H1 (cell line): ENCODE data around the gene CTNND2. TPM values are rescaled to one million over a fixed set of nuclear protein-coding genes. Genes with fewer than 3 reads are reported as not detected.

Experiments
- CTCF ChIA-PET: fragments of 300-600 bp; sonication (Branson Sonifier 250); formaldehyde crosslinking; loops from one replicate; lab custom pipeline; 2021; ENCODE audit not compliant: partially characterized antibody; lab: Charles Lee
- POLR2A ChIA-PET: fragments of 300-600 bp; sonication (Branson Sonifier 250); formaldehyde crosslinking; loops from one replicate; lab custom pipeline; 2021; ENCODE audit warnings: inconsistent platforms; ENCODE audit not compliant: partially characterized antibody; lab: Charles Lee
- DNase-seq, 2 experiments: peaks; one replicate each; pipeline versions ENCODE4 v3.0.0 to v3.0.0-alpha.2; 2010 to 2022; ENCODE audit warnings: low spot score in 2 of 2, low read depth in 1 of 2, mixed read lengths in 1 of 2
- FAIRE-seq: peaks from 2 replicates; lab custom pipeline; 2011; peaks lifted over from hg19 to GRCh38; lab: Jason Lieb, UNC
- H2AFZ ChIP-seq: 2 replicates; pipeline ENCODE4 v1.8.1; 2012; ENCODE audit warnings: low read length, inconsistent platforms
- H2AK5ac ChIP-seq: 2 replicates; pipeline ENCODE4 v1.6.1; 2013; ENCODE audit warnings: low read depth, low read length
- H2BK120ac ChIP-seq: replicated peaks from 2 replicates; pipeline ENCODE3; 2013; ENCODE audit warnings: low read depth, low read length, inconsistent platforms
- H2BK12ac ChIP-seq: 2 replicates; pipeline ENCODE4 v1.6.1; 2013; ENCODE audit warnings: low read depth, low read length
- H2BK15ac ChIP-seq: 2 replicates; pipeline ENCODE4 v1.6.1; 2013; ENCODE audit warnings: low read length
- H2BK20ac ChIP-seq: 2 replicates; pipeline ENCODE4 v1.6.1; 2013; ENCODE audit warnings: low read length
- H2BK5ac ChIP-seq: 2 replicates; pipeline ENCODE4 v1.6.1; 2013; ENCODE audit warnings: low read depth, low read length
- H3K14ac ChIP-seq: 2 replicates; pipeline ENCODE4 v1.6.1; 2013; ENCODE audit warnings: inconsistent platforms; ENCODE audit not compliant: insufficient read length
- H3K18ac ChIP-seq: 2 replicates; pipeline ENCODE4 v1.6.1; 2013; ENCODE audit warnings: low read length; ENCODE audit errors: extremely low read depth
- H3K23ac ChIP-seq: 2 replicates; pipeline ENCODE4 v1.6.1; 2013; ENCODE audit warnings: inconsistent platforms; ENCODE audit not compliant: insufficient read length
- H3K23me2 ChIP-seq: 2 replicates; pipeline ENCODE4 v1.6.1; 2013; ENCODE audit warnings: low read depth, low read length
- H3K27ac ChIP-seq: 2 replicates; pipeline ENCODE4 v1.6.1; 2011; ENCODE audit warnings: low read depth, low read length, inconsistent platforms
- H3K27me3 ChIP-seq, 4 experiments: replicated peaks in 1 of 4; 1 replicate in 1 of 4; 2 replicates in 3 of 4; pipeline versions ENCODE4 v1.6.1 to v1.8.1; 2011 to 2013; ENCODE audit warnings: low read length in 3 of 4, mild to moderate bottlenecking in 3 of 4, inconsistent platforms in 2 of 4, mixed read lengths in 2 of 4, moderate library complexity in 1 of 4; ENCODE audit not compliant: control insufficient read depth in 3 of 4, insufficient read depth in 3 of 4; ENCODE audit errors: extremely low read depth in 1 of 4
- H3K36me3 ChIP-seq, 4 experiments: 2 replicates each; pipeline versions ENCODE4 v1.6.1 to v1.8.1; 2011 to 2013; ENCODE audit warnings: mild to moderate bottlenecking in 4 of 4, low read length in 3 of 4, moderate library complexity in 2 of 4, control low read depth in 1 of 4, inconsistent platforms in 1 of 4; ENCODE audit not compliant: insufficient read depth in 4 of 4, control insufficient read depth in 2 of 4
- H3K4ac ChIP-seq: replicated peaks from 2 replicates; pipeline ENCODE3; 2013; ENCODE audit warnings: low read length, low read depth, mixed read lengths, inconsistent platforms; ENCODE audit not compliant: insufficient read length
- H3K4me1 ChIP-seq, 4 experiments: replicated peaks in 1 of 4; 1 replicate in 1 of 4; 2 replicates in 3 of 4; pipeline versions ENCODE4 v1.6.1 to v1.8.1; 2011 to 2013; ENCODE audit warnings: low read length in 3 of 4, inconsistent platforms in 2 of 4, mixed read lengths in 1 of 4; ENCODE audit not compliant: insufficient read depth in 4 of 4, control insufficient read depth in 3 of 4
- H3K4me2 ChIP-seq, 2 experiments: 2 replicates each; pipeline versions ENCODE4 v1.6.1 to v1.8.1; 2011 to 2013; ENCODE audit warnings: low read depth in 2 of 2, low read length in 2 of 2, control low read depth in 1 of 2, inconsistent platforms in 1 of 2, mild to moderate bottlenecking in 1 of 2; ENCODE audit not compliant: insufficient read depth in 1 of 2
- H3K4me3 ChIP-seq, 4 experiments: fragments of 200-600, 300-600 bp in 1 of 4; sonication (generic), shearing (Covaris generic), sonication (Bioruptor Twin) in 1 of 4; 2 replicates each; pipeline versions ENCODE4 v1.5.1 to v1.8.1; 2011 to 2016; ENCODE audit warnings: low read length in 4 of 4, low read depth in 3 of 4, control low read depth in 2 of 4, inconsistent platforms in 2 of 4, mild to moderate bottlenecking in 2 of 4, mixed read lengths in 1 of 4, moderate library complexity in 1 of 4; ENCODE audit not compliant: insufficient read depth in 2 of 4; ENCODE audit errors: extremely low read depth in 1 of 4
- H3K56ac ChIP-seq: replicated peaks from 2 replicates; pipeline ENCODE3; 2013; ENCODE audit warnings: low read depth, mild to moderate bottlenecking, mixed read lengths, low read length, inconsistent platforms; ENCODE audit not compliant: insufficient read length
- H3K79me1 ChIP-seq: 2 replicates; pipeline ENCODE4 v1.6.1; 2013; ENCODE audit warnings: low read depth, low read length, control low read depth
- H3K79me2 ChIP-seq, 2 experiments: 2 replicates each; pipeline versions ENCODE4 v1.6.1 to v1.8.1; 2012 to 2013; ENCODE audit warnings: low read length in 2 of 2, mild to moderate bottlenecking in 2 of 2, inconsistent platforms in 1 of 2; ENCODE audit not compliant: insufficient read depth in 2 of 2, control insufficient read depth in 1 of 2
- H3K9ac ChIP-seq, 4 experiments: replicated peaks in 1 of 4; 1 replicate in 1 of 4; 2 replicates in 3 of 4; pipeline versions ENCODE4 v1.6.1 to v1.8.1; 2011 to 2013; ENCODE audit warnings: low read depth in 3 of 4, low read length in 3 of 4, control low read depth in 2 of 4, mild to moderate bottlenecking in 2 of 4, moderate library complexity in 2 of 4, inconsistent platforms in 1 of 4; ENCODE audit errors: extremely low read depth in 1 of 4
- H3K9me3 ChIP-seq, 2 experiments: 2 replicates each; pipeline versions ENCODE4 v1.6.1 to v1.8.1; 2012 to 2013; ENCODE audit warnings: mild to moderate bottlenecking in 2 of 2, moderate library complexity in 2 of 2, control low read depth in 1 of 2, inconsistent platforms in 1 of 2, low read depth in 1 of 2, low read length in 1 of 2, mixed read lengths in 1 of 2; ENCODE audit not compliant: insufficient read depth in 2 of 2
- H4K20me1 ChIP-seq, 2 experiments: replicated peaks in 1 of 2; 2 replicates each; pipeline versions ENCODE3 to v1.8.1; 2011 to 2013; ENCODE audit warnings: inconsistent platforms in 2 of 2, low read length in 2 of 2, mild to moderate bottlenecking in 1 of 2; ENCODE audit not compliant: insufficient read depth in 2 of 2, control insufficient read depth in 1 of 2
- H4K5ac ChIP-seq: 2 replicates; pipeline ENCODE4 v1.6.1; 2013; ENCODE audit warnings: low read length, low read depth, mixed read lengths, inconsistent platforms; ENCODE audit not compliant: insufficient read length
- H4K8ac ChIP-seq: 2 replicates; pipeline ENCODE4 v1.8.0; 2013; ENCODE audit warnings: mild to moderate bottlenecking, moderate library complexity, low read length, inconsistent platforms; ENCODE audit not compliant: insufficient read depth; ENCODE audit errors: extremely low read depth
- H4K91ac ChIP-seq: replicated peaks from 2 replicates; pipeline ENCODE3; 2013; ENCODE audit warnings: low read length, mixed read lengths, inconsistent platforms; ENCODE audit not compliant: insufficient read length
- BRCA1 ChIP-seq: IDR thresholded peaks from 2 replicates; pipeline ENCODE4 v1.6.1; 2012; ENCODE audit warnings: low read depth, low read length, improper control_type of control experiment
- JUND ChIP-seq: IDR thresholded peaks from 2 replicates; pipeline ENCODE4 v1.6.1; 2011; ENCODE audit warnings: mild to moderate bottlenecking, improper control_type of control experiment, low read length
- SIN3A ChIP-seq, 2 experiments: IDR thresholded peaks in 1 of 2; conservative IDR thresholded peaks in 1 of 2; 2 replicates each; pipeline ENCODE4 v1.6.1; 2011 to 2012; ENCODE audit warnings: low read length in 2 of 2, improper control_type of control experiment in 1 of 2, low read depth in 1 of 2, mild to moderate bottlenecking in 1 of 2
- TAF7 ChIP-seq: optimal IDR thresholded peaks from 2 replicates; pipeline ENCODE3; 2011; ENCODE audit warnings: low read depth, mild to moderate bottlenecking, inconsistent platforms, low read length, moderate library complexity, borderline replicate concordance
- TCF12 ChIP-seq: IDR thresholded peaks from 2 replicates; pipeline ENCODE4 v1.6.1; 2011; ENCODE audit warnings: low read depth, mild to moderate bottlenecking, low read length
- TEAD4 ChIP-seq: IDR thresholded peaks from 2 replicates; pipeline ENCODE4 v1.6.1; 2012; ENCODE audit warnings: low read depth, low read length, inconsistent platforms, mixed read lengths
- WGBS, 2 experiments: shearing (Covaris generic) in 1 of 2; methylation state at CpG; one replicate each; pipeline versions ENCODE4 v1.1.6 to v1.1.7; 2013 to 2015; ENCODE audit warnings: low lambda C conversion rate in 2 of 2, mixed read lengths in 2 of 2, inconsistent platforms in 1 of 2, low coverage in 1 of 2, missing lambda C conversion rate in 1 of 2; ENCODE audit not compliant: insufficient replicate concordance in 2 of 2, insufficient coverage in 1 of 2, insufficient read length in 1 of 2; ENCODE audit errors: extremely low coverage in 1 of 2, missing lambda C conversion rate in 1 of 2; 5-methylcytosine and 5-hydroxymethylcytosine counted together
- polyA plus RNA-seq, 7 experiments: library from polyadenylated mRNA; depleted of rRNA in 3 of 7; stranded (reverse) in 5 of 7; unstranded in 2 of 7; fragments of >200 nt in 5 of 7; fragments of 200-250 nt in 2 of 7; gene quantifications; 1 replicate in 5 of 7; 2 replicates in 1 of 7; 4 replicates in 1 of 7; pipeline versions ENCODE4 v1.2.1 to v1.2.3, GENCODE V29; 2011 to 2013; ENCODE audit warnings: missing spikeins in 2 of 7, mixed read lengths in 2 of 7
- total RNA-seq: library from RNA; stranded (reverse); fragmentation: NEBNext Ultra II Directional; extraction: Animal tissue kit (Norgen Biotek cat#: 25700); gene quantifications from 2 replicates; pipeline ENCODE4 v1.2.1, GENCODE V29; 2021

Gene CTNND2
- total and polyA plus RNA-seq, 2 of the 8 experiments (the other 6 are each of a cell fraction or from before 2014, with no cell fraction given) = 7.4 to 14.2 TPM

DNA sequence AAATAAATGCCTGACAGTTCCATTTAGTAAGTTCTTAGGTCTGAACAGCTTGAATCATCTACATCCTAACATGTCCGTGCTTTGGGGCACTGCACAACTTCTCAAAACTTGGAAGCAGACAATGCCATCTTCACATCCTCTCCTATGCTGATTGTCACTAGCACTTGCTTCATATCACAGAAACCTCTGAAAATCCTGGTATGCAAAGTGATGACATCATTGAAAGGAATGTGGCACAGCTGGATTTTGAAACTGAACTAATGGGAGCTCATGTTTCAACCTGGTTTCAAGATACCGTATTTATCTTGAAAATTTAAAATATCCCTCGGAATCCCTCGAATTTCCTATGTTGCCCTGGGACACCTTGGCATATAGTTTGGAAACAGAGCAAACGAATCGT is 653.0 kb downstream of the CTNND2 start:
- CTCF ChIA-PET = interaction anchor here (1.3 to 2.5 kb wide), 2 partner anchors 9 to 15 kb away, joined by 3 to 8 read pairs; no protein-coding TSS in a partner anchor

More for the DNA sequence above, 653.0 kb downstream of the CTNND2 start:
- H3K4me3 ChIP-seq = no peak overlapping the region
- peaks cover 0 to 10% (median 3%) of the 10 kb centered on the region in 4 experiments; a peak in 2 of 7 replicates for H3K4me1 ChIP-seq
- peak overlapping the region; percentile 31 to 38; a peak in 2 of 4 replicates for H3K4me2 ChIP-seq
- H4K20me1 ChIP-seq = no peaks in the 10 kb centered on the region
- POLR2A ChIA-PET = no interaction called here
- H2BK120ac ChIP-seq = no peak overlapping the region
- H3K27ac ChIP-seq = no peak overlapping the region
- no peak overlapping the region for H2BK12ac ChIP-seq
- H4K8ac ChIP-seq = no peak overlapping the region
- 87% methylated on average over 6 of the region's 6 CpGs; no CpG with 5 or more reads in 1 of the 2 experiments for WGBS, 2 experiments
- TF ChIP-seq TEAD4 (peak; percentile 63; the same call in 1 of the 2 replicates), SIN3A (conservative IDR thresholded peaks at IDR 0.05 in 1 of 2, IDR thresholded peaks at IDR 0.05 in 1 of 2; ENCODE audit: low read depth in 1 of 2, low read length in 2 of 2) (no peak), TAF7 (no peak), JUND (peak; percentile 81), BRCA1 (no peak), TCF12 (no peak)
- H3K79me1 ChIP-seq = no peaks in the 10 kb centered on the region
- H3K23ac ChIP-seq = no peak overlapping the region
- H2AK5ac ChIP-seq = no peak overlapping the region
- H3K18ac ChIP-seq = no peak overlapping the region
- H3K9ac ChIP-seq = no peak overlapping the region
- no peak overlapping the region for H4K91ac ChIP-seq
- H3K14ac ChIP-seq = no peak overlapping the region
- H2AFZ ChIP-seq = no peak overlapping the region
- H3K79me2 ChIP-seq = no peaks in the 10 kb centered on the region
- H2BK20ac ChIP-seq = no peak overlapping the region
- H2BK5ac ChIP-seq = no peak overlapping the region
- no peaks in the 10 kb centered on the region for H3K36me3 ChIP-seq
- DNase-seq (no peak), FAIRE-seq (no peak)
- no peaks in the 10 kb centered on the region for H3K27me3 ChIP-seq
- no peak overlapping the region for H2BK15ac ChIP-seq
- no peaks in the 10 kb centered on the region for H3K9me3 ChIP-seq
- no peaks in the 10 kb centered on the region for H3K23me2 ChIP-seq
- H4K5ac ChIP-seq = no peak overlapping the region
- no peak overlapping the region for H3K56ac ChIP-seq
- H3K4ac ChIP-seq = no peak overlapping the region
